Activated T-cell treated with anti-CD3 and anti-CD28 coated beads, Interleukin-2, amount 50 U/mL, for 72 hours (primary cell): ENCODE data around the gene CLCN6. TPM values are rescaled to one million over a fixed set of nuclear protein-coding genes. Genes with fewer than 3 reads are reported as not detected.
A peak's percentile ranks its signal among the peaks of the same experiment; 100 is the strongest.
"Not testable (repeated sequence)": the region's sequence is repeated elsewhere in the genome, so short reads cannot be mapped to it uniquely, and the experiment has no call there.

Source experiments
- ATAC-seq, 2 donors: fragments of 150-1000 bp; cut with Tn5 transposase; replicated peaks in 1 of 2; 2 replicates each; pipeline ENCODE4 v1.10.0; 2021; ENCODE audit warnings: moderate library complexity in 2 of 2, mild to moderate bottlenecking in 1 of 2
- DNase-seq, 2 donors: peaks; one replicate each; pipeline ENCODE4 v3.0.0; 2021 to 2022; ENCODE audit warnings: mixed read lengths in 1 of 2
- H3K27ac Mint-ChIP-seq: one replicate; pipeline ENCODE4 v1.8.0; 2022; ENCODE audit warnings: mild to moderate bottlenecking, moderate library complexity, mixed read lengths
- H3K27me3 Mint-ChIP-seq: one replicate; pipeline ENCODE4 v1.8.0; 2022; ENCODE audit warnings: low read depth, mixed read lengths
- H3K36me3 Mint-ChIP-seq, 2 donors: one replicate each; pipeline ENCODE4 v1.8.0; 2022; ENCODE audit warnings: mixed read lengths in 2 of 2, mild to moderate bottlenecking in 1 of 2; ENCODE audit not compliant: insufficient read depth in 2 of 2
- H3K4me1 Mint-ChIP-seq: one replicate; pipeline ENCODE4 v1.8.0; 2022; ENCODE audit warnings: low read depth, mixed read lengths
- H3K4me3 Mint-ChIP-seq, 2 donors: one replicate each; pipeline ENCODE4 v1.8.0; 2022; ENCODE audit warnings: mild to moderate bottlenecking in 2 of 2, mixed read lengths in 2 of 2, moderate library complexity in 2 of 2
- H3K9me3 Mint-ChIP-seq, 2 donors: one replicate each; pipeline ENCODE4 v1.8.0; 2022; ENCODE audit warnings: mixed read lengths in 2 of 2
- total RNA-seq, 2 donors: library from RNA; stranded (reverse); gene quantifications; one replicate each; pipeline ENCODE4 v1.2.3, GENCODE V29; 2022

CLCN6 gene
- total RNA-seq, 2 donors from 2014 or later, result 8.2 to 9.3 TPM

- Mint-ChIP-seq H3K27ac (no peak overlapping the region), H3K4me1 (no peaks in the 10 kb centered on the region), H3K4me3 (no peak overlapping the region), H3K9me3 (no peaks in the 10 kb centered on the region), H3K27me3 (no peaks in the 10 kb centered on the region), H3K36me3 (peaks cover 0 to 11% of the 10 kb centered on the region in 2 donors)
- ATAC-seq (no peak), DNase-seq (no peak)
Observed at GRCh38 chr1:11795238-11795890, 10.6 kb upstream of the CLCN6 start.

- no peaks in the 10 kb centered on the region for H3K9me3 Mint-ChIP-seq
- no peaks in the 10 kb centered on the region for H3K4me1 Mint-ChIP-seq
- DNase-seq (no peak), ATAC-seq (no peak)
- H3K27ac Mint-ChIP-seq, result no peak overlapping the region
- no peaks in the 10 kb centered on the region for H3K27me3 Mint-ChIP-seq
- H3K36me3 Mint-ChIP-seq, result peaks cover 3 to 11% of the 10 kb centered on the region in 2 donors
- no peak overlapping the region for H3K4me3 Mint-ChIP-seq
Observed at GRCh38 chr1:11796036-11796828, 9.8 kb upstream of the CLCN6 start.

- H3K27ac Mint-ChIP-seq, result no peak overlapping the region
- DNase-seq (no peak), ATAC-seq (no peak)
- peaks cover 12% of the 10 kb centered on the region for H3K4me1 Mint-ChIP-seq
- H3K36me3 Mint-ChIP-seq, result peaks cover 3 to 8% of the 10 kb centered on the region in 2 donors
- H3K4me3 Mint-ChIP-seq, result no peak overlapping the region
- H3K27me3 Mint-ChIP-seq, result no peaks in the 10 kb centered on the region
- H3K9me3 Mint-ChIP-seq, result no peaks in the 10 kb centered on the region
Observed at GRCh38 chr1:11797525-11798216, 8.3 kb upstream of the CLCN6 start.

- Mint-ChIP-seq H3K27ac (no peak overlapping the region), H3K4me1 (peaks cover 26% of the 10 kb centered on the region), H3K36me3 (peaks cover 3 to 8% of the 10 kb centered on the region in 2 donors), H3K9me3 (no peaks in the 10 kb centered on the region), H3K27me3 (no peaks in the 10 kb centered on the region), H3K4me3 (no peak overlapping the region)
- no peak for ATAC-seq
- DNase-seq, result no peak
Observed at GRCh38 chr1:11799099-11799498, 6.9 kb upstream of the CLCN6 start.

- H3K27ac Mint-ChIP-seq, result no peak overlapping the region
- ATAC-seq (no peak), DNase-seq (no peak)
- peaks cover 34% of the 10 kb centered on the region for H3K4me1 Mint-ChIP-seq
- peaks cover 3 to 8% of the 10 kb centered on the region in 2 donors for H3K36me3 Mint-ChIP-seq
- no peaks in the 10 kb centered on the region for H3K27me3 Mint-ChIP-seq
- H3K9me3 Mint-ChIP-seq, result no peaks in the 10 kb centered on the region
- H3K4me3 Mint-ChIP-seq, result no peak overlapping the region
Observed at GRCh38 chr1:11799896-11800295, 6.1 kb upstream of the CLCN6 start.

GRCh38 chr1:11800391-11800755 is 5.6 kb upstream of the CLCN6 start:
- ATAC-seq (no peak), DNase-seq (no peak)
- H3K27me3 Mint-ChIP-seq, result no peaks in the 10 kb centered on the region
- H3K27ac Mint-ChIP-seq, result no peak overlapping the region
- H3K4me3 Mint-ChIP-seq, result no peak overlapping the region
- no peaks in the 10 kb centered on the region for H3K9me3 Mint-ChIP-seq
- H3K36me3 Mint-ChIP-seq, result peaks cover 3 to 6% of the 10 kb centered on the region in 2 donors
- peaks cover 38% of the 10 kb centered on the region for H3K4me1 Mint-ChIP-seq

- DNase-seq, result no peak
- Mint-ChIP-seq H3K9me3 (no peaks in the 10 kb centered on the region), H3K4me3 (no peak overlapping the region), H3K27me3 (no peaks in the 10 kb centered on the region), H3K27ac (no peak overlapping the region), H3K36me3 (peaks cover 2 to 3% of the 10 kb centered on the region in 2 donors), H3K4me1 (peaks cover 38% of the 10 kb centered on the region)
- no peak for ATAC-seq
Observed at GRCh38 chr1:11800756-11801433, 5.1 kb upstream of the CLCN6 start.

GRCh38 chr1:11802616-11802972 is 3.4 kb upstream of the CLCN6 start:
- Mint-ChIP-seq H3K27ac (no peak overlapping the region), H3K4me3 (peak overlapping the region; percentile 96 to 98), H3K4me1 (peaks cover 55% of the 10 kb centered on the region), H3K9me3 (no peaks in the 10 kb centered on the region), H3K36me3 (peaks cover 2 to 3% of the 10 kb centered on the region in 2 donors), H3K27me3 (no peaks in the 10 kb centered on the region)
- ATAC-seq (no peak), DNase-seq (no peak)

- Mint-ChIP-seq H3K36me3 (peaks cover 2 to 3% of the 10 kb centered on the region in 2 donors), H3K27ac (peak overlapping the region; percentile 68), H3K27me3 (no peaks in the 10 kb centered on the region), H3K4me3 (peak overlapping the region; percentile 96 to 98), H3K4me1 (peaks cover 62% of the 10 kb centered on the region), H3K9me3 (no peaks in the 10 kb centered on the region)
- DNase-seq, result peak; percentile 76 to 84
- ATAC-seq, result peak; percentile 22 to 32
Observed at GRCh38 chr1:11802973-11803885, 2.8 kb upstream of the CLCN6 start.

- ATAC-seq, H3K27me3 Mint-ChIP-seq, DNase-seq, H3K36me3 Mint-ChIP-seq, H3K9me3 Mint-ChIP-seq: not testable (repeated sequence)
- peak overlapping the region; percentile 96 to 98 for H3K4me3 Mint-ChIP-seq
- peaks cover 68% of the 10 kb centered on the region for H3K4me1 Mint-ChIP-seq
- peak overlapping the region; percentile 89 for H3K27ac Mint-ChIP-seq
Observed at GRCh38 chr1:11803924-11804665, 1.9 kb upstream of the CLCN6 start.

- Mint-ChIP-seq H3K36me3 (peaks cover 3 to 4% of the 10 kb centered on the region in 2 donors), H3K27me3 (no peaks in the 10 kb centered on the region), H3K4me1 (peaks cover 73% of the 10 kb centered on the region), H3K9me3 (no peaks in the 10 kb centered on the region), H3K4me3 (peak overlapping the region; percentile 96 to 98), H3K27ac (peak overlapping the region; percentile 89)
- no peak for ATAC-seq
- DNase-seq, result peak; percentile 19 to 20
Observed at GRCh38 chr1:11804666-11805421, 1.1 kb upstream of the CLCN6 start.
